NCI-H524 treated with DMSO at 0.1 percent for 48 hours (cell line): Measurements from ENCODE around the gene SCOC.

Experiments used
- DNase-seq: peaks from one replicate; lab custom pipeline; 2025; lab: John Stamatoyannopoulos, UW

The SCOC gene

DNA sequence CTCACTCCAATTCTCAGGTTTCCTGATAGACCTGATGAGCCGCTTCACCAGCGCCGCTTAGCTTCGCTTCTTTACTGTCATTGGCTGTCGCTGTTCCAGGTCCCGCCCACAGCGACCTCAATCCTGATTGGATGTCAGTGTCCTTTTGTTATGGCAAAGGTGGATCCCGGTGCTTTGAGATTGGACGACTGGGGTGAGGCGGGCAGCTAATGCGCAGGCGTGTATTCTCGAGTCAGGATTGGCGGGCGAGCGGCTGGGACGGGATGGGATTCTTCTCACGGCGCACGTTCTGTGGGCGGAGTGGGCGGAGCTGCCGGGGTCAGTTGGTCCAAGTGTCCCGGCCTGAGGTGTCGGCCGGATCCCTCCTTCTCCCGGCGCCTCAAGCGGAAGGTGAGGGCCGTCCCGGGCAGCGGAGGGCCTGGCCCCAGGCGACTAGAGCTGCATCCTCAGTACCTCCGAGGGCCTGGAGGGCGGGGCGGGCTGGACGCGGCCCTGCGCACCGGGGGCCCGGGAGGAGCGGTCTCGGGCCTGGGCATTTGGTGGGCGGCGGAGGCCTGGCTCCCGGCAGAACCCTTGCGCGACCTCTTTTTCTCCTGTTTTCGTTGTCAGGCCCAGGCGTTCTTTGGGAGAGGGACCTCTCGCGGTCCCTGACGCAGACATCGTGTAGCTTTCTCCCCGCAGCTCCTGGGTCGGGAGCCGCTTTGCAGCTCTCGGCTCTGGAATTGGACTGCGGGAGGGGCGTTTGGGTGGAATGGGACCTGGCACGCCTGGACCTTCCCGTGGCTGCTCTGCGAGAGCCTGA is at the start of gene SCOC:
Gene SCOC, plus strand, starts transcription at position 319 of the 802 bp plus-strand sequence. CDS start 5,525 bp downstream, outside the sequence.
- peak; percentile 90 for DNase-seq

- DNase-seq: no peak
Observed at GRCh38 chr4:140326395-140326993, 47.0 kb upstream of the SCOC start.

- no peak for DNase-seq
Observed at GRCh38 chr4:140330311-140330900, 43.0 kb upstream of the SCOC start.

DNA sequence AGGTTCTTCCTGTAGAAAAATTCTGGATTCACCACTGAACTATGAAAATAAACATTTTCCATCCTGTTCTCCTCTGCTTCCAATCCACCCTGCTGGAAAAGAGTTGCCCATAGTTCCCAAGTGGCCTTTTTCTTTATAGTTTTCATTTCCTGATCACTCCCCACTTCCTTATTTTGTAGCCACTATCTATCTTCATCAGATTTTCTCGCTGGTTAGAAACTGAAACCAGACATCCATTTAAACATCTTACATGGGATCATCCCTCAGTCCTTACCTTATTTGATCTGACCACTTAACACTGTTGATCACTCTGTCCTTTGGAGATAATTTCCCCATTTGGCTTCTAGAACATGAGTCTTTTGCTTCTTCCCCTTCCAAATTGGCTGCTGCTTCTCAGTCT is 42.2 kb upstream of the SCOC start:
- no peak for DNase-seq

- no peak for DNase-seq
Observed at GRCh38 chr4:140331876-140332275, 41.6 kb upstream of the SCOC start.

DNA sequence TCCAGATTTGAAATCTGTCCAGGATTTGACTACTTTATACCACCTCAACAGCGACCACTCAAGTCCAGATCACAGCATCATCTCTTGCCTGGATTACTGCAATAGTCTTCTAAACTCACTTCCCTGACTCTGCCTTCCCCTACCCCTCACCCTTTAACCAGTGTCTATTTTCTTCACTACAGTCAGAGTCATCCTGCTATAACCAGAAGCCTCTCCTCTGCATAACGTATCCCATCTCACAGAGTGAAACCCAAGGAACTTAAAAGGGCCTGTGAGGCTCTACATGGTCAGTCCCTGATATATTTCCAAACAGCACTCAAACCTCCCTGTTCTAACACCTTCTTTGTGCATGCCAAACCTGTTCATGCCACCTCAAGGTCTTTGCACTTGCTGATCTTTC is 40.7 kb upstream of the SCOC start:
- DNase-seq: no peak

DNA sequence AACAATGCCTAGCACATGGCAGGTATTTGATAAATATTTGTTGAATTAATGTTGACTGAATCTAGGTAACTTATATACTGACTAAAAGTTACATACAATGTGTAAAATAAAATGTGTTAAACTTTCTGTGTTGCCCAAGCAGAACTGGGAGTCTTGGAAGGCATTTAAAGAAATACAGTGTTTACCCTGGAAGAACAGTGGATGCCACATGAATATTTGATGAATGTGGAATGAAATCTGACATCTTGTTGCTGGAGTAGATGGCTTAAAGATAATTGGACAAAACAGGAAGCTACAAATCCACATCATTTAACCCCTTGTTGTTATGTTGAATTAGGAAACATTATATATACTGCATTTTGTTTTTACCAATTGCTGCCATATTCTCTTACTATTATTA is 39.9 kb upstream of the SCOC start:
- DNase-seq: no peak

DNA sequence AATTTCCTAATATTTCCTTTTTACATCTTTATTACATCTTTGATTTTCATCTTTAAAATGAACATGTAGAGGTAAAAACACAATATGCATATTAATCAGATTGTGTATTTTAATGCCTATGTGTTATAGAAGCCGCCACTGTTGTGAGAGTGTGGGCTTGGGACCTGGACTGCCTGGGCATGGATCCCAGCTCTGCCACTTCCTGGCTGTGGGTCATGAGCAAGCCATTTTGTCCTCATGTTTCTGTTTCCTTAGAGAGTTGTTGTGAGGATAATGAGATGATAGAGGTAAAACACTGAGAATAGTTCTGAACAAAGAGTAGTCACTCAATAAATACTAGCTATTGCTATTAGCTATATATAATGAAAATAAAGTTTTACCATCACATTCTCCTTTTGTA is 38.4 kb upstream of the SCOC start:
- no peak for DNase-seq

DNA sequence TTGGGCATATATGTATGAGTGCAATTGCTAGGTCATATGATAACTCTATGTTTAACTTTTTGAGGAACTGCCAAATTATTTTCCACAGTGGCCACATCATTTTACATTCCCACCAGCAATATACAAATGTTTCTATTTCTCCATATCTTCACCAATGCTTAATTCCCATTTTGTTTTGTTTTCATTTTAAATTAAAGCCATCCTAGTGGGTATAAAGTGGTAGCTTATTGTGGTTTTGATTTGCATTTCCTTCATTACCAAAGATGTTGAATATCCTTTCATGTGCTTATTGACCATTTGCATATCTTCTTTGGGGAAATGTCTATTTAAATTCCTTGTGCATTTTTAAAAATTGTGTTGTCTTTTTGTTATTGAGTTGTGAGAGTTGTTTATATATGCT is 36.7 kb upstream of the SCOC start:
- DNase-seq: no peak

DNA sequence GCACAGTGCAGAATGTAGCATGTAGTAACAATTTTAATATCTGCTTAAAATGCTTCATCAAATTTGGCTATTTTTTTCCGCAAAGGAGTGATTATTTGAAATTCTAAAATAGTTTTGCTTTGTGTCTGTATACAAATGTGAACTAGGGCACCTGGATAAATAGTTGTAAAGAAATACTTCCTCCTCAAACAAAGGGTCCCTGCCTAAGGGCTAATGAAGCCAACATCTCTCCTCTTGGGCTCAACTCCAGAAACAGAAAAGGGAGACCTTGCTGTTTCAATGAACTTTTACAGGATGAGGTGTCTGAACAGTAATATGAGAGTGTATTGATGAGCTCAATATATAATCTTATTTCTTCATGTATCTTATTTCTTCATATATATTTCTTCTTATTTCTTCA is 30.8 kb upstream of the SCOC start:
- no peak for DNase-seq

GRCh38 chr4:140343303-140343702 is 30.1 kb upstream of the SCOC start:
- no peak for DNase-seq

DNA sequence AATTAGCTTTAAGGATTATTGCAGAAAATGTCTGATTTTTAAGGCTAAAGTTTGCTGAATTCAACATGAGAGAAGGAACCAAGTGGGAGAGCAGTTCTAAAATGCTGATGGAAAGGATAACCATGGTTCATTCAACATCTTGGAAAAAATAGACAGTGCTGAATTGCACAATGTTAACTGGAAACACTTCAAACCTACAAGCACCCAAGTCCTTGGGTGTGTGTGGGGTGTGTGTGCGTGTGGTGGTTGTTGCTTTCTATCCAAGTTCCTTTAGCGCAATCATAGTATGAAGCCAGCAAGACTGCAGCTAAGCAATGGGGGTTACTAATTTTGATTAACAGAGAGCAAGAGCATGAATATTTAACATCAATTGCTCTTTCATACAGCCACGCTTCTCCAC is 29.3 kb upstream of the SCOC start:
- DNase-seq: no peak

GRCh38 chr4:140344621-140345020 is 28.8 kb upstream of the SCOC start:
- no peak for DNase-seq

GRCh38 chr4:140346136-140346535 is 27.3 kb upstream of the SCOC start:
- no peak for DNase-seq

GRCh38 chr4:140349816-140350215 is 23.6 kb upstream of the SCOC start:
- no peak for DNase-seq

DNA sequence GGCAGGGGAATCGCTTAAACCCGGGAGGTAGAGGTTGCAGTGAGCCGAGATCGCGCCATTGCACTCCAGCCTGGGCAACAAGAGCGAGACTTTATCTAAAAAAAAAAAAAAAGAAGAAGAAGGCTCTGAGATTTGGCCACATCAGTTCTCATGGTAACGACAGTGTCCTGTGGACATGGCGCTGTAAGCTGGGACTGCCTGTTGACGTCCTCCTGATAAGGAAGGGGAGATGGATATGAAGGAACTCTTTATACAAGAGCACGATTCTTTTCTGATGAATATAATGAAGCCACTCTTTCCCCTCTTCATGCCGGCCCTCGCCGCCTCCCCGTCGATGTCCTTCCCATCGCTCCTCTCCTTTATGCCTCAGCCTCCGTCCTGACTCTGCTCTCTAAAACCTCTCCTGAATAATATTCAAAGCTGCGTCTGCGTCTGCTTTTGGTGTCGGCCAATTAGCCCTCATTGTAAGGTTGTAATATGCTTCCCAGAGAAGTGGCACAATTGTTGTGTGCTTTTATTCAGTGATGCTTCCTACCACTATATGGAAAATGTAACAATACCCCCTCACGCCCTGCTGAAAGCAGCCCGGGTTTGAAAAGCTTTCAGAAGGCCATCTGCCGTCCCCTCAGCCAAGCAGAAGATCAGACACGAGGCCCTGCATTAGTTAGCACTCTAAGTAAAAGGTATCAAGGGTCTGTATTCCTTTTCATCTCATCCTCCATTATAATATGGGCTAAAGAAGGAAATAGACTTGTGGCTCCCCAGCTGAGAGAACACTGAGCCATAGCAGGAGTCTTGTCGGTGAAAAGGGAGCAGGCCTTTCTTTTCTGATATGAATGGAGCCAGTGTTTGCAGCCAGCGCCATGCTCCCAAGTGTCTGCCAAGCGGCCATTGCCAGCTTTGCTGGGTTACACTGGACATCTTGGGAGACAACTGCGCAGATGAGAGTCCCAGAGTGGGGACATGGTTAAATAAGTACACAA is 22.1 kb upstream of the SCOC start:
- DNase-seq: no peak

GRCh38 chr4:140353786-140354185 is 19.7 kb upstream of the SCOC start:
- DNase-seq: no peak

- no peak for DNase-seq
Observed at GRCh38 chr4:140355288-140355687, 18.2 kb upstream of the SCOC start.

DNA sequence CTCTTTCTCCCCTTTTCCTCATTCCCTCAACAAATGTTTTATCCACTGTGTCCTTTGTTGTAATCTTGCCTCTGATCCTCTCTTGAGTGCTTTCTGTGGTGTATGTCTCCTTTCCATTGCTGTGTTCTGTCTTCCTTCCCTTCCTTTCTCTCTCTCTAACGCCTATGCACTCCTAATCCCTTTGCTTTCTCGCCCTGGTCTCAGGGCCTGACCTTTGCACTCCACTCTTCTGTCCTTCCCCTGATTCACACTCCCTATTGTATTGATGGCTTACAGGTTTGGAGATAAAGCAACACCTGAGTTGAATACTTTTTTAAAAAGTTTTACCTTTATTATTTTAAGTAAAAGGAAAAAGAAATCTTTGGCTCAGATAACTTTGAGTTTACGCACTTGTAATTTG is 15.6 kb upstream of the SCOC start:
- DNase-seq: no peak

DNA sequence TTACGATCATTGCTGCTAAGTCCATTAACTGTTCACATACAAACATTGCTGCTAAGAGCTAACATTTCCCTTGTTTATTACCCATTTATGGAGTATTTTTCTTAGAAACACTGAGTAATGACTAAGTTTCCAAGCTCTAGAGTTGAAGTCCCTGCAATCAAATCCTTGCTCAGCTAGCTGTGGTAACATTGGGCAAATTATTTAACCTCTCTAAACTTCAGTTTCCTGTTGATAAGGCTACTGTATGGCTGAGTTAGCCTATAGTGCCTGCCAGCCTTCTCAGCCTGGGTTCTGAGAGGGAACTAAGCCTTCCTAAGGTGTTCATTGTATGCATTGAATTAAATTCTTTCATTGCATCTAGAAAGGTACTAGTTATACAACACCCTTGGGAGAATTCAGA is 15.2 kb upstream of the SCOC start:
- no peak for DNase-seq

DNA sequence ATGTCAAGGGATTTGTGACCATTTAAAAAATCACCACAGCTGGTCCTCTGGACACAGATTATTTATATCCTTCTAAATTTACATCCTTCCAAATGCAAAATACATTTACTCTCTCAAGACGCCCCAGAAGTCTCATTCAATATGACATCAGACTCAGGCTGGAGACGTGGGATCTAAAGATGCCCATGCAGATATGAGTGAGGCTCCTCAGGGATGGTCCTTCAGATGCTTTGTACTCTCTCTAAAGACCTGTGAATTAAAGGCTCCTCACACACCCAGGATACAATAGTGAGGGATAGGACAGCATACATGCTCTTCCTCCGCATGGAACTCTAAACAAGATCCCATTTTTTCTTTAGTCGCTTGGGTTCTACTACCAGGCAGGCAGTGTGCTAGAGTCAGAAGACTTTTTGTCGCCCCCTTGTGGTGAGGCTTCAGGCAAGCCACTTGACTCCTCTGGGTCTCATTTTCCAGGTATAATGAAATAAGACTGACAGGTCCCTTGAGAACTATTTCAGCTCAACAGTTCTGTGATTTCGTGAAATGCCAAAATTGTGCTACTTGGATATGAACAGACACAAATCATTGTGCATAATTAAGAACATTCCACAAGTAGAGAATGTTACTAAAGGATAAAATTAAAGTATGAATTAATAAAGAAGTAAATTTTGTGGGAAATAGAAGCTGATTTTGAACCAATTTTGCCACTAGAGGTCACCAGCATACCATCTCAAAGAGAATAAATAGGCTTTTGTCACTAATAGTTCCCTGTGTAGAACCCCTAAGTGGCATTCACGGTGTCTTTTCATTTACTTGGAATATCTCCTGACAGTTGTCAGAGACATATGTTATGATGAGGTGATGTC is 13.7 kb upstream of the SCOC start:
- DNase-seq: peak; percentile 40
